ENCODE measurements around the gene GOLGA6L10. TPM values are rescaled to one million over a fixed set of nuclear protein-coding genes. Genes with fewer than 3 reads are reported as not detected.
"Not testable (repeated sequence)": the region's sequence is repeated elsewhere in the genome, so short reads cannot be mapped to it uniquely, and the experiment has no call there.

GOLGA6L10 gene
- total and polyA plus RNA-seq, 2 of the 4 experiments (the other 2 are of a cell fraction), result under 0.01 to 0.79 TPM

DNA sequence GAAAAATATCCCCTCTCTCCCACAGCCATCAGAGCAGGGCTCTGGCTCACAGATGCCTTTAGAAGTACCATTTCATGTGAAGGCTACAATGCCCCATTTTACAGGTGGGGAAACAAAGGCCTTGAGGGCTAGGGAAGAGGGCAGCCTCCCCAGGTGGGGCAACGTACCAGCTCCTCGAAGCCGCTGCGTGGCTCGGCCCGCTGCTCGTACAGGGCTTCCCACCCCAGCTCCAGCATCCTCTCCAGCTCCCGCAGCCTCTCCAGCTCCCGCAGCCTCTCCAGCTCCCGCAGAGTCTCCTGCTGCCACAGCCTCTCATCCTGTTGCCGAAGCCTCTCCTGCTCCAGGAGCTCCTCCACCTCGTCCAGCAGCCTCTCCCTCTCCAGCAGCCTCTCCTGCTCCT is 4.9 kb downstream of the GOLGA6L10 start:
- H3K56ac ChIP-seq (ENCODE audit: extremely low read depth, insufficient read depth, low read length); H3K9ac ChIP-seq (ENCODE audit: low read depth, low read length); H3K18ac ChIP-seq (ENCODE audit: low read depth, low read length); intact Hi-C loops (cut with micrococcal nuclease); dilution Hi-C loops (cut with HindIII; ENCODE audit: low sequenced_read_pairs, unreplicated experiment); H2BK20ac ChIP-seq (ENCODE audit: low read depth, low read length); H4K8ac ChIP-seq (ENCODE audit: low read depth in 2 of 2, low read length in 2 of 2); H3K9me3 ChIP-seq (ENCODE audit: control insufficient read depth, insufficient read depth, low read length); H3K4ac ChIP-seq (ENCODE audit: low read depth, low read length); H3K27ac ChIP-seq (ENCODE audit: insufficient read depth, low read length); CTCF ChIA-PET; H2AFZ ChIP-seq (replicated peaks; ENCODE audit: low read length, poor library complexity); H3K23ac ChIP-seq (ENCODE audit: low read depth, low read length); in situ Hi-C loops (cut with MboI; ENCODE audit: low sequenced_read_pairs); H2BK120ac ChIP-seq (ENCODE audit: low read depth, low read length); H4K91ac ChIP-seq (ENCODE audit: insufficient read depth, low read depth, low read length); H3K4me2 ChIP-seq (ENCODE audit: low read depth, low read length); H3K79me1 ChIP-seq (ENCODE audit: low read depth in 1 of 2, low read length in 2 of 2); ATAC-seq (ENCODE audit: low read depth); H3K27me3 ChIP-seq (ENCODE audit: control insufficient read depth, insufficient read depth, low read length); H2BK5ac ChIP-seq (ENCODE audit: low read depth, low read length, poor library complexity, severe bottlenecking); H3K4me1 ChIP-seq (ENCODE audit: control insufficient read depth, insufficient read depth, low read length); H2BK15ac ChIP-seq (ENCODE audit: low read depth, low read length); H2AK5ac ChIP-seq (ENCODE audit: low read depth, low read length); H4K5ac ChIP-seq (ENCODE audit: low read depth, low read length); DNase-seq; H4K20me1 ChIP-seq (ENCODE audit: insufficient read depth, low read length); H3K36me3 ChIP-seq (ENCODE audit: control insufficient read depth, insufficient read depth, low read length); POLR2A ChIA-PET (ENCODE audit: unreplicated experiment); H2AK9ac ChIP-seq (replicated peaks; ENCODE audit: low read depth, low read length, poor library complexity); H3K4me3 ChIP-seq (ENCODE audit: insufficient read depth, low read depth, low read length); BruUV-seq (replicated peaks); H3K9me1 ChIP-seq (ENCODE audit: insufficient read depth, low read length); H3K14ac ChIP-seq (replicated peaks; ENCODE audit: low read depth, low read length): not testable (repeated sequence)
- WGBS, 2 experiments (ENCODE audit: extremely low coverage in 2 of 2, insufficient read length in 1 of 2), result no CpG with 5 or more reads among the region's 12 CpGs

DNA sequence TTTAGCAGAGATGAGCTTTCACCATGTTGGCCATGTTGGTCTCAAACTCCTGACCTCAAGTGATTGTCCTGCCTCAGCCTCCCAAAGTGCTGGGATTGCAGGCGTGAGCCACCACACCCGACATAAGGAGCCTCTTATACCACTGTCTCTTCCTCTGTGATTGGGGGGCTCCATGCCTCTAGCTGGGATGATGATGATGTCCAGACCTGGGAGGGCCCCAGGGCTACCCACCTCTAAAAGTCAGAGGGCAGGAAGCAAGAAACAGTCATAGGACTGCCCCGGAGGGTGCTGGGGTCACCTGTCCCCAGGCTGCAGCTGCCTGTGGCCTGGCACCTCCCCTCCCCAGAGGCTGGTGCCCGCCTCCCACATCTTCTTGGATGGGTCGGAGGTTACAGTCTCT is 5.4 kb downstream of the GOLGA6L10 start:
- H3K56ac ChIP-seq (ENCODE audit: extremely low read depth, insufficient read depth, low read length); H3K36me3 ChIP-seq (ENCODE audit: control insufficient read depth, insufficient read depth, low read length); H3K14ac ChIP-seq (replicated peaks; ENCODE audit: low read depth, low read length); H2BK120ac ChIP-seq (ENCODE audit: low read depth, low read length); H2AFZ ChIP-seq (replicated peaks; ENCODE audit: low read length, poor library complexity); H3K9me3 ChIP-seq (ENCODE audit: control insufficient read depth, insufficient read depth, low read length); H3K79me1 ChIP-seq (ENCODE audit: low read depth in 1 of 2, low read length in 2 of 2); H4K20me1 ChIP-seq (ENCODE audit: insufficient read depth, low read length); H4K91ac ChIP-seq (ENCODE audit: insufficient read depth, low read depth, low read length); H3K27ac ChIP-seq (ENCODE audit: insufficient read depth, low read length); dilution Hi-C loops (cut with HindIII; ENCODE audit: low sequenced_read_pairs, unreplicated experiment); H3K9ac ChIP-seq (ENCODE audit: low read depth, low read length); H2AK9ac ChIP-seq (replicated peaks; ENCODE audit: low read depth, low read length, poor library complexity); CTCF ChIA-PET; H3K4me2 ChIP-seq (ENCODE audit: low read depth, low read length); H3K27me3 ChIP-seq (ENCODE audit: control insufficient read depth, insufficient read depth, low read length); H2BK20ac ChIP-seq (ENCODE audit: low read depth, low read length); H3K18ac ChIP-seq (ENCODE audit: low read depth, low read length); H3K23ac ChIP-seq (ENCODE audit: low read depth, low read length); H2BK5ac ChIP-seq (ENCODE audit: low read depth, low read length, poor library complexity, severe bottlenecking); H3K4me3 ChIP-seq (ENCODE audit: insufficient read depth, low read depth, low read length); intact Hi-C loops (cut with micrococcal nuclease); H3K4me1 ChIP-seq (ENCODE audit: control insufficient read depth, insufficient read depth, low read length); H2BK15ac ChIP-seq (ENCODE audit: low read depth, low read length); H2AK5ac ChIP-seq (ENCODE audit: low read depth, low read length); POLR2A ChIA-PET (ENCODE audit: unreplicated experiment); in situ Hi-C loops (cut with MboI; ENCODE audit: low sequenced_read_pairs); BruUV-seq (replicated peaks); DNase-seq; H3K4ac ChIP-seq (ENCODE audit: low read depth, low read length); ATAC-seq (ENCODE audit: low read depth); H4K5ac ChIP-seq (ENCODE audit: low read depth, low read length); H4K8ac ChIP-seq (ENCODE audit: low read depth in 2 of 2, low read length in 2 of 2); H3K9me1 ChIP-seq (ENCODE audit: insufficient read depth, low read length): not testable (repeated sequence)
- no CpG with 5 or more reads among the region's 5 CpGs for WGBS, 2 experiments (ENCODE audit: extremely low coverage in 2 of 2, insufficient read length in 1 of 2)
